ENCODE results near the gene PRKAG1. TPM values are rescaled to one million over a fixed set of nuclear protein-coding genes. Genes with fewer than 3 reads are reported as not detected.
A peak's percentile ranks its signal among the peaks of the same experiment; 100 is the strongest.

Gene PRKAG1
- polyA plus RNA-seq, 2 of the 4 experiments (the other 2 are of a cell fraction), result 40.0 to 100 TPM

GRCh38 chr12:48967991-48968390, 50.6 kb downstream of the PRKAG1 start:
- no peak for TF ChIP-seq MAFK (IDR thresholded peaks at IDR 0.05; ENCODE audit: partially characterized antibody)

GRCh38 chr12:48966177-48966895, 52.2 kb downstream of the PRKAG1 start:
- Histone ChIP-seq H3K27ac (no peak overlapping the region), H3K4me2 (no peak overlapping the region), H3K9me3 (no peaks in the 10 kb centered on the region), H3K4me3 (no peak overlapping the region), H3K4me1 (peaks cover 20% of the 10 kb centered on the region)
- TF ChIP-seq EP300 (IDR thresholded peaks at IDR 0.05) (no peak), SMC3 (IDR thresholded peaks at IDR 0.05) (no peak), REST (IDR thresholded peaks at IDR 0.05) (no peak), BCL3 (IDR thresholded peaks at IDR 0.05) (no peak), RARB (CRISPR knock-in tag; IDR thresholded peaks at IDR 0.05) (no peak), E2F6 (IDR thresholded peaks at IDR 0.05; ENCODE audit: borderline replicate concordance, low read depth) (no peak), EHMT2 (IDR thresholded peaks at IDR 0.05; ENCODE audit: low read depth) (no peak), TFCP2L1 (CRISPR knock-in tag; IDR thresholded peaks at IDR 0.05) (no peak), HES2 (IDR thresholded peaks at IDR 0.05) (no peak), GATA3 (IDR thresholded peaks at IDR 0.05; ENCODE audit: borderline replicate concordance) (no peak)
- FAIRE-seq (no peak), ATAC-seq (no peak), DNase-seq (ENCODE audit: low read depth in 1 of 2, low spot score in 1 of 2) (no peak)
- ChIA-PET CTCF (interaction anchor here (0.8 to 77.5 kb wide), 7 partner anchors 12 to 122 kb away, joined by 3 to 2584 read pairs (median 3); partner anchors contain the start of genes ARF3, DDN, FKBP11 and PRKAG1), POLR2A (interaction anchor here (0.9 kb wide), 1 partner anchor 9 kb away, joined by 3 read pairs; the partner anchor contains the start of gene ARF3)
- WGBS (ENCODE audit: missing lambda C conversion rate), result 84% methylated on average over 20 of the region's 20 CpGs

More at GRCh38 chr12:48967991-48968390, 50.6 kb downstream of the PRKAG1 start:
- Histone ChIP-seq H3K4me1 (peaks cover 23% of the 10 kb centered on the region), H3K9me3 (no peaks in the 10 kb centered on the region), H3K4me3 (no peak overlapping the region), H3K27ac (no peak overlapping the region), H3K4me2 (no peak overlapping the region)
- ChIA-PET CTCF (interaction anchor here (1.1 to 77.5 kb wide), 4 partner anchors 12 to 121 kb away, joined by 3 to 2584 read pairs (median 1294); partner anchors contain the start of genes ARF3, DDN, FKBP11 and PRKAG1), POLR2A (interaction anchor here (1.5 kb wide), 1 partner anchor 10 kb away, joined by 4 read pairs; the partner anchor contains the start of gene ARF3)
- 76% methylated on average over 6 of the region's 7 CpGs for WGBS (ENCODE audit: missing lambda C conversion rate)
- FAIRE-seq, result no peak
- ATAC-seq, result no peak
- no peak for DNase-seq (ENCODE audit: low read depth in 1 of 2, low spot score in 1 of 2)

- ATAC-seq, result peak; percentile 83 to 84
- Histone ChIP-seq H3K27ac (no peak overlapping the region), H3K9me3 (no peaks in the 10 kb centered on the region), H3K4me3 (no peak overlapping the region), H3K4me1 (peaks cover 13% of the 10 kb centered on the region), H3K4me2 (no peak overlapping the region)
- FAIRE-seq, result no peak
- ChIA-PET CTCF (interaction anchor here (0.8 to 77.5 kb wide), 4 partner anchors 11 to 81 kb away, joined by 3 to 2584 read pairs (median 1294); partner anchors contain the start of genes ARF3, DDN, FKBP11 and PRKAG1), POLR2A (no interaction called here)
- no peak for DNase-seq (ENCODE audit: low read depth in 1 of 2, low spot score in 1 of 2)
- TF ChIP-seq NR3C1 (IDR thresholded peaks at IDR 0.05), result no peak
- no peak for TF ChIP-seq SREBF2 (IDR thresholded peaks at IDR 0.05)
- TF ChIP-seq ESRRA (IDR thresholded peaks at IDR 0.05; ENCODE audit: borderline replicate concordance, low read length), result no peak
- TF ChIP-seq FOSB (CRISPR knock-in tag; IDR thresholded peaks at IDR 0.05), result no peak
- TF ChIP-seq SMC3 (IDR thresholded peaks at IDR 0.05), result peak; percentile 25; the same call in 1 of the 3 replicates
- TF ChIP-seq MAFK (IDR thresholded peaks at IDR 0.05; ENCODE audit: partially characterized antibody), result no peak
- no peak for TF ChIP-seq HDAC2 (IDR thresholded peaks at IDR 0.05)
- peak; percentile 38 for TF ChIP-seq CTCF (IDR thresholded peaks at IDR 0.05)
- peak; percentile 35 to 61; a peak in 3 of 5 replicates for TF ChIP-seq RAD21 (conservative IDR thresholded peaks at IDR 0.05 in 1 of 2, IDR thresholded peaks at IDR 0.05 in 1 of 2)
These were observed 53.2 kb downstream of the PRKAG1 start for GRCh38 chr12:48965298-48965838.

Measured in A549 (cell line).